ENCODE data around the gene EML2. TPM values are rescaled to one million over a fixed set of nuclear protein-coding genes. Genes with fewer than 3 reads are reported as not detected.
"Not testable (repeated sequence)": the region's sequence is repeated elsewhere in the genome, so short reads cannot be mapped to it uniquely, and the experiment has no call there.

EML2 gene
- total RNA-seq, 2 experiments from 2014 or later = 122 to 128 TPM

GRCh38 chr19:45623984-45624383, 15.2 kb downstream of the EML2 start:
- Mint-ChIP-seq H3K4me3 (no peak overlapping the region), H3K27ac (no peak overlapping the region), H3K4me1 (peaks cover 15% of the 10 kb centered on the region), H3K9me3 (ENCODE audit: low read depth) (no peaks in the 10 kb centered on the region), H3K36me3 (peaks cover 52% of the 10 kb centered on the region), H3K27me3 (no peaks in the 10 kb centered on the region)
- no peak for ATAC-seq
- DNase-seq = no peak
- CTCF ChIA-PET = interaction anchor here (1.6 kb wide), 1 partner anchor 9 kb away, joined by 3 read pairs; no protein-coding TSS in a partner anchor

GRCh38 chr19:45621976-45622503, 17.2 kb downstream of the EML2 start:
- CTCF ChIA-PET = no interaction called here
- Mint-ChIP-seq H3K4me3 (no peak overlapping the region), H3K9me3 (ENCODE audit: low read depth) (no peaks in the 10 kb centered on the region), H3K4me1 (peaks cover 15% of the 10 kb centered on the region), H3K27me3 (no peaks in the 10 kb centered on the region), H3K27ac (no peak overlapping the region), H3K36me3 (peaks cover 46% of the 10 kb centered on the region)
- DNase-seq (no peak), ATAC-seq (no peak)

GRCh38 chr19:45621389-45621788, 17.8 kb downstream of the EML2 start:
- H3K27me3 Mint-ChIP-seq = no peaks in the 10 kb centered on the region
- no peak overlapping the region for H3K4me3 Mint-ChIP-seq
- H3K27ac Mint-ChIP-seq = no peak overlapping the region
- ATAC-seq (no peak), DNase-seq (no peak)
- peaks cover 18% of the 10 kb centered on the region for H3K4me1 Mint-ChIP-seq
- H3K36me3 Mint-ChIP-seq = peaks cover 49% of the 10 kb centered on the region
- CTCF ChIA-PET = interaction anchor here (0.9 kb wide), 1 partner anchor 9 kb away, joined by 3 read pairs; no protein-coding TSS in a partner anchor
- no peaks in the 10 kb centered on the region for H3K9me3 Mint-ChIP-seq (ENCODE audit: low read depth)

- no peak for DNase-seq
- Mint-ChIP-seq H3K4me1 (peaks cover 29% of the 10 kb centered on the region), H3K4me3 (no peak overlapping the region), H3K9me3 (ENCODE audit: low read depth) (no peaks in the 10 kb centered on the region), H3K27ac (no peak overlapping the region), H3K27me3 (no peaks in the 10 kb centered on the region), H3K36me3 (peaks cover 51% of the 10 kb centered on the region)
- CTCF ChIA-PET = interaction anchor here (1.2 to 7.6 kb wide), 5 partner anchors 22 to 131 kb away, joined by 3 to 71 read pairs (median 4); partner anchors contain the start of gene EML2
- no peak for ATAC-seq
Observed at GRCh38 chr19:45616704-45617017, 22.5 kb downstream of the EML2 start.

GRCh38 chr19:45615795-45616703, 23.1 kb downstream of the EML2 start:
- peak; percentile 88 for DNase-seq
- Mint-ChIP-seq H3K36me3 (peaks cover 55% of the 10 kb centered on the region), H3K4me3 (no peak overlapping the region), H3K27me3 (no peaks in the 10 kb centered on the region), H3K27ac (no peak overlapping the region), H3K4me1 (peaks cover 29% of the 10 kb centered on the region), H3K9me3 (ENCODE audit: low read depth) (no peaks in the 10 kb centered on the region)
- ATAC-seq = peak; percentile 73
- CTCF ChIA-PET = interaction anchor here (1.2 to 7.6 kb wide), 5 partner anchors 12 to 130 kb away, joined by 3 to 71 read pairs (median 4); partner anchors contain the start of gene EML2

GRCh38 chr19:45615056-45615455, 24.1 kb downstream of the EML2 start:
- H3K9me3 Mint-ChIP-seq (ENCODE audit: low read depth); DNase-seq; H3K4me3 Mint-ChIP-seq; ATAC-seq; H3K27me3 Mint-ChIP-seq: not testable (repeated sequence)
- Mint-ChIP-seq H3K36me3 (peaks cover 54% of the 10 kb centered on the region), H3K4me1 (peaks cover 29% of the 10 kb centered on the region), H3K27ac (peak overlapping the region; percentile 94)
- CTCF ChIA-PET = interaction anchor here (1.1 to 7.6 kb wide), 7 partner anchors 10 to 31 kb away, joined by 3 to 71 read pairs (median 4); partner anchors contain the start of gene EML2

GRCh38 chr19:45613926-45614725, 25.1 kb downstream of the EML2 start:
- Mint-ChIP-seq H3K36me3 (peaks cover 56% of the 10 kb centered on the region), H3K4me3 (peak overlapping the region; percentile 11), H3K4me1 (peaks cover 29% of the 10 kb centered on the region), H3K9me3 (ENCODE audit: low read depth) (peaks cover 4% of the 10 kb centered on the region), H3K27me3 (no peaks in the 10 kb centered on the region), H3K27ac (peak overlapping the region; percentile 94)
- ATAC-seq (peak; percentile 93), DNase-seq (peak; percentile 73)
- CTCF ChIA-PET = interaction anchor here (0.7 to 7.6 kb wide), 14 partner anchors 10 to 133 kb away, joined by 3 to 71 read pairs (median 3); partner anchors contain the start of genes EML2 and QPCTL

- Mint-ChIP-seq H3K9me3 (ENCODE audit: low read depth) (peaks cover 8% of the 10 kb centered on the region), H3K27me3 (no peaks in the 10 kb centered on the region), H3K4me3 (no peak overlapping the region), H3K36me3 (peaks cover 40% of the 10 kb centered on the region), H3K27ac (no peak overlapping the region), H3K4me1 (peaks cover 17% of the 10 kb centered on the region)
- CTCF ChIA-PET = interaction anchor here (5.7 kb wide), 1 partner anchor 33 kb away, joined by 50 read pairs; no protein-coding TSS in a partner anchor
- ATAC-seq (no peak), DNase-seq (no peak)
Observed at GRCh38 chr19:45608948-45609347, 30.2 kb downstream of the EML2 start.

- Mint-ChIP-seq H3K27me3 (peaks cover 12% of the 10 kb centered on the region), H3K4me3 (no peak overlapping the region), H3K36me3 (peaks cover 29% of the 10 kb centered on the region), H3K27ac (peak overlapping the region; percentile 87), H3K4me1 (peaks cover 13% of the 10 kb centered on the region), H3K9me3 (ENCODE audit: low read depth) (peaks cover 8% of the 10 kb centered on the region)
- CTCF ChIA-PET = interaction anchor here (1.4 to 5.7 kb wide), 3 partner anchors 9 to 35 kb away, joined by 3 to 50 read pairs (median 7); no protein-coding TSS in a partner anchor
- DNase-seq (peak; percentile 57), ATAC-seq (peak; percentile 47)
Observed at GRCh38 chr19:45607071-45608029, 31.8 kb downstream of the EML2 start.

GRCh38 chr19:45601524-45602374, 37.4 kb downstream of the EML2 start, which contains the start of gene GPR4:
TSS of gene GPR4 (minus strand) at chr19:45602212. CDS start at chr19:45591866, 10,346 bp downstream.
- peaks cover 65% of the 10 kb centered on the region for H3K27me3 Mint-ChIP-seq
- DNase-seq (no peak), ATAC-seq (peak; percentile 39)
- peaks cover 29% of the 10 kb centered on the region for H3K4me1 Mint-ChIP-seq
- no peak within 1 kb of the TSS for H3K27ac Mint-ChIP-seq
- peaks cover 5% of the 10 kb centered on the region for H3K36me3 Mint-ChIP-seq
- CTCF ChIA-PET = interaction anchor here (1.6 to 2.2 kb wide), 2 partner anchors 17 to 40 kb away, joined by 4 to 8 read pairs; partner anchors contain the start of gene OPA3
- no peaks in the 10 kb centered on the region for H3K9me3 Mint-ChIP-seq (ENCODE audit: low read depth)
- H3K4me3 Mint-ChIP-seq = no peak within 1 kb of the TSS

GRCh38 chr19:45601115-45601514, 38.1 kb downstream of the EML2 start:
- H3K36me3 Mint-ChIP-seq = peaks cover 5% of the 10 kb centered on the region
- H3K4me1 Mint-ChIP-seq = peaks cover 29% of the 10 kb centered on the region
- H3K9me3 Mint-ChIP-seq (ENCODE audit: low read depth) = no peaks in the 10 kb centered on the region
- CTCF ChIA-PET = interaction anchor here (0.7 to 2.2 kb wide), 2 partner anchors 10 to 41 kb away, joined by 3 to 8 read pairs; no protein-coding TSS in a partner anchor
- ATAC-seq (no peak), DNase-seq (no peak)
- peaks cover 72% of the 10 kb centered on the region for H3K27me3 Mint-ChIP-seq
- no peak overlapping the region for H3K27ac Mint-ChIP-seq
- no peak overlapping the region for H3K4me3 Mint-ChIP-seq
